Lung (tissue), 12 donors: ENCODE measurements around the gene RRM2. TPM values are rescaled to one million over a fixed set of nuclear protein-coding genes. Genes with fewer than 3 reads are reported as not detected.

Source experiments
- ATAC-seq: fragments of 200-7000 bp; cut with Tn5 transposase; one replicate; pipeline ENCODE4 v1.9.1; 2020; ENCODE audit warnings: moderate number of reproducible peaks; ENCODE audit not compliant: insufficient read depth, low FRiP score
- DNase-seq, 3 donors: peaks; one replicate each; pipeline ENCODE4 v3.0.0-alpha.2; 2013 to 2017
- H3K27ac ChIP-seq, 2 donors: one replicate each; pipeline ENCODE4 v1.5.1; 2013; ENCODE audit warnings: mild to moderate bottlenecking in 2 of 2, moderate library complexity in 2 of 2, control low read depth in 1 of 2, inconsistent platforms in 1 of 2, low read depth in 1 of 2, low read length in 1 of 2
- H3K27me3 ChIP-seq, 3 donors: one replicate each; pipeline ENCODE4 v1.5.1; 2013; ENCODE audit warnings: low read length in 2 of 3; ENCODE audit not compliant: control insufficient read depth in 3 of 3, insufficient read depth in 3 of 3
- H3K36me3 ChIP-seq, 4 donors: one replicate each; pipeline ENCODE4 v1.5.1; 2013; ENCODE audit warnings: low read length in 4 of 4, mild to moderate bottlenecking in 1 of 4, moderate library complexity in 1 of 4; ENCODE audit not compliant: control insufficient read depth in 4 of 4, insufficient read depth in 4 of 4
- H3K4me1 ChIP-seq, 5 donors: one replicate each; pipeline ENCODE4 v1.5.1; 2013; ENCODE audit warnings: low read length in 5 of 5, mild to moderate bottlenecking in 2 of 5, moderate library complexity in 1 of 5; ENCODE audit not compliant: control insufficient read depth in 5 of 5, insufficient read depth in 5 of 5
- H3K4me3 ChIP-seq: one replicate; pipeline ENCODE4 v1.5.1; 2013; ENCODE audit warnings: mild to moderate bottlenecking, control low read depth, moderate library complexity
- H3K9ac ChIP-seq, 2 donors: one replicate each; pipeline ENCODE4 v1.5.1; 2013; ENCODE audit warnings: low read length in 2 of 2, control low read depth in 1 of 2; ENCODE audit not compliant: insufficient read depth in 1 of 2
- H3K9me3 ChIP-seq, 4 donors: one replicate each; pipeline ENCODE4 v1.5.1; 2013; ENCODE audit warnings: low read length in 3 of 4, mild to moderate bottlenecking in 1 of 4, moderate library complexity in 1 of 4; ENCODE audit not compliant: control insufficient read depth in 4 of 4, insufficient read depth in 3 of 4
- CTCF ChIP-seq: IDR thresholded peaks from 2 replicates; pipeline ENCODE4 v1.5.1; 2012; ENCODE audit warnings: mild to moderate bottlenecking; ENCODE audit errors: control extremely low read depth, extremely low read depth
- WGBS, 2 donors: extraction: QIAGEN DNeasy Blood & Tissue Kit; methylation state at CpG; one replicate each; pipeline ENCODE4 v1.1.7; 2013; 5-methylcytosine and 5-hydroxymethylcytosine counted together
- polyA plus RNA-seq, 2 donors: library from polyadenylated mRNA; stranded (reverse); fragments of 200-250 nt; gene quantifications; one replicate each; pipeline ENCODE4 v1.2.1, GENCODE V29; 2013
- total RNA-seq, 2 donors: library from RNA; depleted of rRNA in 1 of 2; stranded (reverse); fragments of >200 nt in 1 of 2; gene quantifications; one replicate each; pipeline ENCODE4 v1.2.1, GENCODE V29; 2014 to 2021
- donor health status: control.
- donor health status: control.
- donor health status: Bipolar disorder and iron deficiency.
- donor health status: healthy.
- donor health status: DM: yes; HTN: yes; CAD: no.

RRM2 gene
- total and polyA plus RNA-seq, 4 donors = 4.8 to 15.6 (median 5.7) TPM

DNA sequence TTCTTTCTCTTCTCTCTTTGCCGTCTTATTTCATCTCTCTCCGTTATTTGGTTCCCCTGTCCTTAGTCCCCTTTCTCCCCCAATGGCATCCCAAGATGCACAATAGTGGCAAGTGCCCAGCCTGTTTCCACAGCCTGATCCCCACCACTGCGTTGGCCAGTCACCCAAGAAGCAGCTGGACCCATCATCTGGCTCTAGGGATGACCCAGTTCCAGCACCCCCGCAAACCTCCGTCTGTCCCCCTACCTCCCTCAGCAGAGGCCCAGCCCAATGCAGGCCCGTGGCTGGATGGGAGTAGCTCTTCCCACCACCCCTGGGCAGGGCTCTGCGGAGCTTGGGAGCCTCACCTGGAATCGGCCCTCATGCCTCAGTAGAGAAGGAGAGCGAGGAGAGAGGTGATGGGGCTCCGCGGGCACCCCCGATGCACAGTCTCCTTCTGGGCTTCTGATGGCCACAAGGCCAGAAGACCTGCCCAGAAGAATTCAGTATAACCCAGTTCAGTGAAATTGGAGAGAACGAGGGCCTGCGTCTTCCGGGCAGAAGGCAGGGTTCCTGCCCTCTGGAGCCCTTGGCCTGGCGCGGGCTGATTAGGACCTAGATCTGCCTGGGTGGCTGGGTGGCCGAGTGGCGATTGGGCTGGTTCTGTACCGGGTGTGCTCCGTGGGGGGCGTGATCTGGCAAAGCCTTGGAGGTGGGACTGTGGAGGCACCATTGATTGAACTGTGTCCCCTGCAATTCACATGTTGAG is 50.9 kb downstream of the RRM2 start:
- 95 to 98% methylated on average over 21 to 22 of the region's 22 CpGs for WGBS, 2 donors
- ATAC-seq = no peak

DNA sequence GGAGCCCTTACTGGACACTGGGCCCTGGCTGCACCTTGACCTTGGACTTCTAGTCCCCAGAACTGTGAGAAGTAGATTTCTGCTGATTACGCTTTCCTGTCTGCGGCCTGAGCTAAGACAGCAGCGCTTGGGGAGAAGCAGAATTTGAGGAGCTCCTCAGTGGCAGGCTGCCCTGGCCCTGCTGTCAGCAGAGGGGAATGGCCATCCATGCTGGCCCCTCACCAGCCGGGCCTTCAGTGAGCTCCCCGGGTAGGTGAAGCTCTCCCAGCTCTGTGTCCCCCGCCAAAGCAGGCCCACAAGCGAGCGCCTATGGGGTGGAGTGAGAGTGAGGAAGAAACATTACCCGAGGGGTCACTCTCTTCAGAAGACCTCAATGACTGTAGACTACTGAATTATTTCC is 51.6 kb downstream of the RRM2 start:
- DNase-seq (no peak), ATAC-seq (no peak)
- H3K36me3 ChIP-seq = no peaks in the 10 kb centered on the region
- no peak overlapping the region for H3K9ac ChIP-seq
- no peak overlapping the region for H3K27ac ChIP-seq
- H3K4me3 ChIP-seq = no peak overlapping the region
- WGBS, 2 donors = 87 to 91% methylated on average over 9 of the region's 9 CpGs
- H3K4me1 ChIP-seq = peaks cover 0 to 5% (median 0%) of the 10 kb centered on the region in 5 donors
- H3K9me3 ChIP-seq = no peaks in the 10 kb centered on the region
- TF ChIP-seq CTCF = no peak
- no peaks in the 10 kb centered on the region for H3K27me3 ChIP-seq

More for the DNA sequence above, 50.9 kb downstream of the RRM2 start:
- no peak overlapping the region for H3K9ac ChIP-seq
- no peak overlapping the region for H3K4me3 ChIP-seq
- DNase-seq = no peak
- H3K27me3 ChIP-seq = no peaks in the 10 kb centered on the region
- H3K9me3 ChIP-seq = no peaks in the 10 kb centered on the region
- peaks cover 0 to 5% (median 0%) of the 10 kb centered on the region in 5 donors for H3K4me1 ChIP-seq
- no peak overlapping the region for H3K27ac ChIP-seq
- no peak for TF ChIP-seq CTCF
- H3K36me3 ChIP-seq = no peaks in the 10 kb centered on the region

GRCh38 chr2:10175441-10175840 is 52.9 kb downstream of the RRM2 start:
- Histone ChIP-seq H3K9ac (no peak overlapping the region), H3K36me3 (no peaks in the 10 kb centered on the region), H3K4me1 (no peaks in the 10 kb centered on the region), H3K27me3 (no peaks in the 10 kb centered on the region), H3K27ac (no peak overlapping the region), H3K4me3 (no peak overlapping the region), H3K9me3 (no peaks in the 10 kb centered on the region)
- 90 to 97% methylated on average over 10 of the region's 10 CpGs for WGBS, 2 donors
- no peak for ATAC-seq
- no peak for TF ChIP-seq CTCF
- no peak for DNase-seq

DNA sequence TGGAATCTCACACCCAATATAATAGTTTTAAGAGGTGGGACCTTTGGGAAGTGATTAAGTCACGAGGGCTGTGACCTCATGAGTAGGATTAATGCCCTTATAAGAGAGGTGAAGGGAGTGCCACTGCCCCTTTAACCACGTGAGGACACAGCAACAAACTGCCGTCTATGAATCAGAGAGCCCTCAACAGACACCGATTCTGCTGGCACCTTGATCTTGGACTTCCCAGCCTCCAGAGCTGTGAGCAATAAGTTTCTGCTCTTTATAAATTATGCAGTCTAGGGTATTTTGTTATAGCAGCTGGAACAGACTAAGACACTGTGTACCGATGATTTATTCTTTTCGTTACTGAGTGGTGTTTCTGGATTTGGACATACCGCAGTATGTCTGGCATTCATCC is 56.2 kb downstream of the RRM2 start:
- TF ChIP-seq CTCF = no peak
- H3K4me1 ChIP-seq = no peaks in the 10 kb centered on the region
- 97% methylated on average over 7 of the region's 7 CpGs for WGBS, 2 donors
- H3K4me3 ChIP-seq = no peak overlapping the region
- no peak overlapping the region for H3K27ac ChIP-seq
- no peak for DNase-seq
- no peaks in the 10 kb centered on the region for H3K36me3 ChIP-seq
- no peak overlapping the region for H3K9ac ChIP-seq
- no peaks in the 10 kb centered on the region for H3K9me3 ChIP-seq
- no peak for ATAC-seq
- H3K27me3 ChIP-seq = no peaks in the 10 kb centered on the region
